ENCODE results near the gene BBX. TPM values are rescaled to one million over a fixed set of nuclear protein-coding genes. Genes with fewer than 3 reads are reported as not detected.

Gene BBX
- total and polyA plus RNA-seq, 7 experiments from 2014 or later, result 44.3 to 120 (median 93.4) TPM

GRCh38 chr3:107729686-107730085, 206.9 kb downstream of the BBX start:
- H3K4me1 ChIP-seq (ENCODE audit: control insufficient read depth in 2 of 2, insufficient read depth in 2 of 2, low read length in 2 of 2), result no peaks in the 10 kb centered on the region
- no peaks in the 10 kb centered on the region for H3K27me3 ChIP-seq (ENCODE audit: control insufficient read depth in 2 of 2, insufficient read depth in 2 of 2, low read length in 2 of 2)
- no peak overlapping the region for H3K4me3 ChIP-seq (ENCODE audit: low read length)
- DNase-seq (no peak), ATAC-seq (no peak)
- Mint-ChIP-seq H3K27ac (peak overlapping the region in 1 of 9 donors; percentile 48), H3K36me3 (peaks cover 6 to 47% (median 16%) of the 10 kb centered on the region in 5 donors), H3K9me3 (no peaks in the 10 kb centered on the region), H3K4me1 (peaks cover 0 to 13% (median 3%) of the 10 kb centered on the region in 7 donors), H3K4me3 (no peak overlapping the region), H3K27me3 (no peaks in the 10 kb centered on the region)
- intact Hi-C loops (cut with micrococcal nuclease), result no loop called here
- ChIA-PET CTCF (no interaction called here), POLR2A (interaction anchor here (1.7 kb wide), 1 partner anchor 12 kb away, joined by 4 read pairs; no protein-coding TSS in a partner anchor)
- H3K9me3 ChIP-seq (ENCODE audit: control insufficient read depth in 2 of 3, low read length in 3 of 3), result no peaks in the 10 kb centered on the region
- H3K27ac ChIP-seq (ENCODE audit: low read depth, low read length), result no peak overlapping the region
- peaks cover 3 to 44% (median 15%) of the 10 kb centered on the region in 3 experiments for H3K36me3 ChIP-seq (ENCODE audit: control insufficient read depth in 2 of 3, insufficient read depth in 3 of 3, low read length in 3 of 3)

GRCh38 chr3:107734317-107734716, 211.6 kb downstream of the BBX start:
- peaks cover 4 to 38% (median 8%) of the 10 kb centered on the region in 5 donors for H3K36me3 Mint-ChIP-seq

DNA sequence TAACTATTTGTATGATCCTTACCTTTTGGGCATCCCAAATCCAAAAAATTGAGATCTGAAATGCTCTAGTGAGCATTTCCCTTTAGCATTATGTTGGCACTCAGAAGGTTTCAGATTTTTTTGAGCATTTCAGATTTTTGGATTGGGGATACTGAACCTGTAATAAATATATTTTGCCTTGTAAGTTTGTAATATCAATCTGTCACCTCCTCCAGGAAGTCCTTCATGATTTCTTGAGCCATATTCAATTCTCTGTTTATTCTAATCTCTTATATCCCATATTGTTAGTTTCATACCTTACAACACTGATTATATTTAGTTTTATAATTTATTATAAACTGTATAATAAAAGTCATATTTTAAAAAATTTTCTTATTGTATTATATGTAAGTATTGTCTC, 215.2 kb downstream of the BBX start:
- no peak overlapping the region for H3K4me3 ChIP-seq (ENCODE audit: low read length)
- Mint-ChIP-seq H3K9me3 (no peaks in the 10 kb centered on the region), H3K4me3 (no peak overlapping the region), H3K36me3 (peaks cover 0 to 19% (median 3%) of the 10 kb centered on the region in 5 donors), H3K4me1 (peaks cover 0 to 12% (median 0%) of the 10 kb centered on the region in 7 donors), H3K27me3 (no peaks in the 10 kb centered on the region), H3K27ac (no peak overlapping the region)
- no peaks in the 10 kb centered on the region for H3K4me1 ChIP-seq (ENCODE audit: control insufficient read depth in 2 of 2, insufficient read depth in 2 of 2, low read length in 2 of 2)
- intact Hi-C loops (cut with micrococcal nuclease), result no loop called here
- no peak overlapping the region for H3K27ac ChIP-seq (ENCODE audit: low read depth, low read length)
- ChIA-PET POLR2A (no interaction called here), CTCF (interaction anchor here (1.2 to 1.9 kb wide), 3 partner anchors 60 to 76 kb away, joined by 3 to 8 read pairs (median 4); no protein-coding TSS in a partner anchor)
- no peak for ATAC-seq
- H3K27me3 ChIP-seq (ENCODE audit: control insufficient read depth in 2 of 2, insufficient read depth in 2 of 2, low read length in 2 of 2), result no peaks in the 10 kb centered on the region
- DNase-seq, result no peak
- H3K9me3 ChIP-seq (ENCODE audit: control insufficient read depth in 2 of 3, low read length in 3 of 3), result no peaks in the 10 kb centered on the region
- H3K36me3 ChIP-seq (ENCODE audit: control insufficient read depth in 2 of 3, insufficient read depth in 3 of 3, low read length in 3 of 3), result peaks cover 0 to 10% (median 0%) of the 10 kb centered on the region in 3 experiments

More at GRCh38 chr3:107734317-107734716, 211.6 kb downstream of the BBX start:
- H3K4me3 ChIP-seq (ENCODE audit: low read length), result no peak overlapping the region
- DNase-seq, result no peak
- H3K9me3 ChIP-seq (ENCODE audit: control insufficient read depth in 2 of 3, low read length in 3 of 3), result no peaks in the 10 kb centered on the region
- no peaks in the 10 kb centered on the region for H3K4me1 ChIP-seq (ENCODE audit: control insufficient read depth in 2 of 2, insufficient read depth in 2 of 2, low read length in 2 of 2)
- Mint-ChIP-seq H3K9me3 (no peaks in the 10 kb centered on the region), H3K4me3 (no peak overlapping the region), H3K27ac (peak overlapping the region in 2 of 9 donors; percentile 16 to 22), H3K4me1 (peaks cover 0 to 6% (median 1%) of the 10 kb centered on the region in 7 donors), H3K27me3 (no peaks in the 10 kb centered on the region)
- no peaks in the 10 kb centered on the region for H3K27me3 ChIP-seq (ENCODE audit: control insufficient read depth in 2 of 2, insufficient read depth in 2 of 2, low read length in 2 of 2)
- no peak overlapping the region for H3K27ac ChIP-seq (ENCODE audit: low read depth, low read length)
- no peak for ATAC-seq
- intact Hi-C loops (cut with micrococcal nuclease), result no loop called here
- POLR2A ChIA-PET, result no interaction called here
- CTCF ChIA-PET, result no interaction called here
- peaks cover 2 to 28% (median 4%) of the 10 kb centered on the region in 3 experiments for H3K36me3 ChIP-seq (ENCODE audit: control insufficient read depth in 2 of 3, insufficient read depth in 3 of 3, low read length in 3 of 3)

- CTCF ChIA-PET, result interaction anchor here (1.0 to 7.9 kb wide), 5 partner anchors 48 to 502 kb away, joined by 3 to 59 read pairs (median 4); no protein-coding TSS in a partner anchor
- H3K4me3 ChIP-seq (ENCODE audit: low read length), result no peak overlapping the region
- Mint-ChIP-seq H3K9me3 (no peaks in the 10 kb centered on the region), H3K27me3 (no peaks in the 10 kb centered on the region), H3K27ac (no peak overlapping the region), H3K36me3 (peaks cover 0 to 12% (median 0%) of the 10 kb centered on the region in 5 donors), H3K4me3 (no peak overlapping the region), H3K4me1 (peaks cover 0 to 12% (median 0%) of the 10 kb centered on the region in 7 donors)
- no peak overlapping the region for H3K27ac ChIP-seq (ENCODE audit: low read depth, low read length)
- H3K4me1 ChIP-seq (ENCODE audit: control insufficient read depth in 2 of 2, insufficient read depth in 2 of 2, low read length in 2 of 2), result no peaks in the 10 kb centered on the region
- POLR2A ChIA-PET, result interaction anchor here (1.0 kb wide), 1 partner anchor 49 kb away, joined by 3 read pairs; no protein-coding TSS in a partner anchor
- peaks cover 0 to 3% (median 0%) of the 10 kb centered on the region in 3 experiments for H3K36me3 ChIP-seq (ENCODE audit: control insufficient read depth in 2 of 3, insufficient read depth in 3 of 3, low read length in 3 of 3)
- no peaks in the 10 kb centered on the region for H3K9me3 ChIP-seq (ENCODE audit: control insufficient read depth in 2 of 3, low read length in 3 of 3)
- no peaks in the 10 kb centered on the region for H3K27me3 ChIP-seq (ENCODE audit: control insufficient read depth in 2 of 2, insufficient read depth in 2 of 2, low read length in 2 of 2)
- DNase-seq (no peak), ATAC-seq (no peak)
- intact Hi-C loops (cut with micrococcal nuclease), result no loop called here
Measured at GRCh38 chr3:107738486-107739183, 215.9 kb downstream of the BBX start.

- H3K27me3 ChIP-seq (ENCODE audit: control insufficient read depth in 2 of 2, insufficient read depth in 2 of 2, low read length in 2 of 2), result no peaks in the 10 kb centered on the region
- no peak for DNase-seq
- Mint-ChIP-seq H3K27me3 (no peaks in the 10 kb centered on the region), H3K9me3 (no peaks in the 10 kb centered on the region), H3K27ac (peak overlapping the region in 3 of 9 donors; percentile 18 to 46 (median 28)), H3K4me1 (peaks cover 0 to 12% (median 0%) of the 10 kb centered on the region in 7 donors), H3K36me3 (peaks cover 0 to 10% (median 4%) of the 10 kb centered on the region in 5 donors), H3K4me3 (no peak overlapping the region)
- no peak overlapping the region for H3K4me3 ChIP-seq (ENCODE audit: low read length)
- H3K27ac ChIP-seq (ENCODE audit: low read depth, low read length), result no peak overlapping the region
- POLR2A ChIA-PET, result interaction anchor here (1.0 kb wide), 1 partner anchor 49 kb away, joined by 3 read pairs; no protein-coding TSS in a partner anchor
- no peaks in the 10 kb centered on the region for H3K9me3 ChIP-seq (ENCODE audit: control insufficient read depth in 2 of 3, low read length in 3 of 3)
- no peak for ATAC-seq
- CTCF ChIA-PET, result interaction anchor here (0.6 to 7.9 kb wide), 8 partner anchors 49 to 545 kb away, joined by 3 to 59 read pairs (median 4); no protein-coding TSS in a partner anchor
- H3K4me1 ChIP-seq (ENCODE audit: control insufficient read depth in 2 of 2, insufficient read depth in 2 of 2, low read length in 2 of 2), result no peaks in the 10 kb centered on the region
- H3K36me3 ChIP-seq (ENCODE audit: control insufficient read depth in 2 of 3, insufficient read depth in 3 of 3, low read length in 3 of 3), result no peaks in the 10 kb centered on the region
- intact Hi-C loops (cut with micrococcal nuclease), result no loop called here
Measured at GRCh38 chr3:107739227-107739626, 216.5 kb downstream of the BBX start.

DNA sequence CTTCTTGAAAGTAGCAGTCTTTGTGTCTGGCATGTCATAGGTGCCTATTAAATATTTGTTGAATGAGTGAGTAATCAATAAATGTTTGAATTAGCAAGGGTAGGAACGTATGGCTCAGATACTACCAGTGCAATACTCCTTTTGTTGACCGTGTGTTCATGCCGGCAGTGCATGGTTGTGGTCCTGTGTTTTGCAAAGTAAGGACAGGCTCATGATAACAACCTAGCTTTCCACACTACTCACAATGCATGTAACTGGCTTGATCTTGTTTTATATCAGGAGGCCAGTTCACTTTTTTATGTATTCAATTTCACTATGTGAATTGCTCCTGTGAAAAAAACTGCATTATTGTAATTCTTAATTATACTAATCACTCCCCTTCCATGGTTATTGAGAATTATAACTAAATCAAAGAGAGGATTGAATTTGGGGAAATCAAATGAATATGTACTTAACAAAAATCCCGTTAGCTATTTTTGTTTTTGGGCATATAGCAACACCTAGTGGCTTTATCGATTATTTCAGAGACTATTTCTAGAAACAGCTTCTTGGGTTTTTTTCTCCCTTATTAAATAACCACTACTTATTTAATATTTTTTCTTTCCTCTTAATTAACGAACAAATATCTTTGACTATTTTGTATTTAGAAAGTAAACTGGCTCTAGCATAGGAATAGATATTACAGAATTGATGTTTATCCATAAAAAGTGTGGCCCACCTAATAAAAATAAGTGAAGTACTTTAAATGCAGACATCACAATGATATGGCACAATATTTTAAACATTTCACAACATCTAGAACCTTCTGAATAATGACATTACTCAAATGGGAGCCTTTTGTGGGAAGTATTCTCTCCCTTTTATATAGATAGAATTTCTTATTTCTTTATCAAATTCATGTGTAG, 218.5 kb downstream of the BBX start:
- Mint-ChIP-seq H3K4me3 (no peak overlapping the region), H3K4me1 (peaks cover 0 to 12% (median 0%) of the 10 kb centered on the region in 7 donors), H3K9me3 (no peaks in the 10 kb centered on the region), H3K27ac (no peak overlapping the region), H3K27me3 (no peaks in the 10 kb centered on the region), H3K36me3 (peaks cover 0 to 12% (median 3%) of the 10 kb centered on the region in 5 donors)
- DNase-seq (peak in 6 of 9 donors; percentile 3 to 42 (median 22)), ATAC-seq (no peak)
- CTCF ChIA-PET, result interaction anchor here (0.6 to 7.9 kb wide), 11 partner anchors 8 to 474 kb away, joined by 3 to 59 read pairs (median 4); no protein-coding TSS in a partner anchor
- no peak overlapping the region for H3K4me3 ChIP-seq (ENCODE audit: low read length)
- intact Hi-C loops (cut with micrococcal nuclease), result loop anchor here (1.0 to 5.0 kb wide), 8 partner anchors 51 to 505 kb away; partner anchors contain the start of gene BBX (in 1 of the 2)
- H3K4me1 ChIP-seq (ENCODE audit: control insufficient read depth in 2 of 2, insufficient read depth in 2 of 2, low read length in 2 of 2), result no peaks in the 10 kb centered on the region
- H3K9me3 ChIP-seq (ENCODE audit: control insufficient read depth in 2 of 3, low read length in 3 of 3), result no peaks in the 10 kb centered on the region
- no peaks in the 10 kb centered on the region for H3K27me3 ChIP-seq (ENCODE audit: control insufficient read depth in 2 of 2, insufficient read depth in 2 of 2, low read length in 2 of 2)
- POLR2A ChIA-PET, result no interaction called here
- peaks cover 0 to 8% (median 0%) of the 10 kb centered on the region in 3 experiments for H3K36me3 ChIP-seq (ENCODE audit: control insufficient read depth in 2 of 3, insufficient read depth in 3 of 3, low read length in 3 of 3)
- H3K27ac ChIP-seq (ENCODE audit: low read depth, low read length), result no peak overlapping the region

Data from naive thymus-derived CD4-positive, alpha-beta T cell (primary cell).